GM19193 (cell line): ENCODE measurements around the gene MEF2A.

ENCODE experiments used
- POLR2A ChIP-seq: IDR thresholded peaks from 4 replicates; pipeline ENCODE4 v1.6.1; 2011; ENCODE audit not compliant: insufficient read depth, insufficient read length; ENCODE audit errors: extremely low read depth

The MEF2A gene

GRCh38 chr15:99731336-99732123 lies 165.7 kb downstream of the MEF2A start:
- TF ChIP-seq POLR2A: no peak

- no peak for TF ChIP-seq POLR2A
These were observed 166.5 kb downstream of the MEF2A start for GRCh38 chr15:99732124-99732750.

- no peak for TF ChIP-seq POLR2A
These were observed 167.0 kb downstream of the MEF2A start for GRCh38 chr15:99732751-99733267.

- TF ChIP-seq POLR2A: peak; percentile 73
These were observed 167.7 kb downstream of the MEF2A start, which contains the start of gene LYSMD4 for GRCh38 chr15:99733268-99734039. TSS of gene LYSMD4 (minus strand) at chr15:99733437. CDS start at chr15:99731999, 1,438 bp downstream.

GRCh38 chr15:99734575-99734974 lies 168.8 kb downstream of the MEF2A start:
- TF ChIP-seq POLR2A: no peak

- TF ChIP-seq POLR2A: no peak
These were observed 170.1 kb downstream of the MEF2A start for GRCh38 chr15:99735868-99736267.

GRCh38 chr15:99736702-99737101 lies 170.9 kb downstream of the MEF2A start:
- no peak for TF ChIP-seq POLR2A

GRCh38 chr15:99738021-99738847 lies 172.4 kb downstream of the MEF2A start:
- TF ChIP-seq POLR2A: no peak

GRCh38 chr15:99741835-99742234 lies 176.1 kb downstream of the MEF2A start:
- no peak for TF ChIP-seq POLR2A

- no peak for TF ChIP-seq POLR2A
These were observed 178.4 kb downstream of the MEF2A start for GRCh38 chr15:99744142-99744541.

GRCh38 chr15:99745370-99746086 lies 179.7 kb downstream of the MEF2A start:
- no peak for TF ChIP-seq POLR2A

GRCh38 chr15:99749386-99749785 lies 183.6 kb downstream of the MEF2A start:
- TF ChIP-seq POLR2A: no peak

GRCh38 chr15:99752556-99752955 lies 186.8 kb downstream of the MEF2A start:
- no peak for TF ChIP-seq POLR2A

GRCh38 chr15:99753066-99753465 lies 187.3 kb downstream of the MEF2A start:
- no peak for TF ChIP-seq POLR2A

GRCh38 chr15:99755692-99756409 lies 190.1 kb downstream of the MEF2A start:
- no peak for TF ChIP-seq POLR2A
